WTC11 (cell line): Measurements from ENCODE around the gene MASP2.

Source experiments
- CREM ChIP-seq: sonication (generic); formaldehyde crosslinking; IDR thresholded peaks from 2 replicates; pipeline ENCODE4 v1.8.1; 2022; ENCODE audit warnings: mild to moderate bottlenecking, missing genetic modification reagents, moderate library complexity
- ETV6 ChIP-seq: sonication (generic); formaldehyde crosslinking; IDR thresholded peaks from 2 replicates; pipeline ENCODE4 v1.8.1; 2022; ENCODE audit warnings: mild to moderate bottlenecking, missing genetic modification reagents
- FOXK1 ChIP-seq: sonication (generic); formaldehyde crosslinking; IDR thresholded peaks from 2 replicates; pipeline ENCODE4 v1.8.0; 2022; ENCODE audit warnings: mild to moderate bottlenecking, moderate library complexity, missing genetic modification reagents
- GABPB1 ChIP-seq: sonication (generic); formaldehyde crosslinking; IDR thresholded peaks from 2 replicates; pipeline ENCODE4 v1.8.1; 2023; ENCODE audit warnings: mild to moderate bottlenecking, missing genetic modification reagents
- NFYB ChIP-seq: sonication (generic); formaldehyde crosslinking; conservative IDR thresholded peaks from 2 replicates; pipeline ENCODE4 v1.8.0; 2022; ENCODE audit warnings: low read depth, missing genetic modification reagents
- ZNF263 ChIP-seq: sonication (generic); formaldehyde crosslinking; IDR thresholded peaks from 2 replicates; pipeline ENCODE4 v1.8.1; 2022; ENCODE audit warnings: low read depth, mild to moderate bottlenecking, moderate library complexity, missing genetic modification reagents
- ZNF423 ChIP-seq: fragments of 250-450 bp; sonication (Bioruptor Pico); IDR thresholded peaks from 2 replicates; pipeline ENCODE4 v2.1.2; 2022; ENCODE audit warnings: mild to moderate bottlenecking, moderate library complexity
- TF ChIP-seq, protein P1 (sequence below): sonication (generic); formaldehyde crosslinking; IDR thresholded peaks from 2 replicates; pipeline ENCODE4 v1.8.0; 2022; ENCODE audit warnings: mild to moderate bottlenecking, missing genetic modification reagents
- TF ChIP-seq, protein P2 (sequence below): fragments of 200-600 bp; IDR thresholded peaks from 2 replicates; pipeline ENCODE4 v1.8.0; 2022; ENCODE audit warnings: antibody characterized with exemption
- TF ChIP-seq, protein P3 (sequence below): sonication (generic); formaldehyde crosslinking; IDR thresholded peaks from 2 replicates; pipeline ENCODE4 v1.8.0; 2022; ENCODE audit warnings: mild to moderate bottlenecking, missing genetic modification reagents
- TF ChIP-seq, protein P4 (sequence below): sonication (generic); formaldehyde crosslinking; IDR thresholded peaks from 2 replicates; pipeline ENCODE4 v1.8.1; 2022; ENCODE audit warnings: missing genetic modification reagents, borderline replicate concordance
- TF ChIP-seq, protein P5 (sequence below): sonication (generic); formaldehyde crosslinking; IDR thresholded peaks from 2 replicates; pipeline ENCODE4 v1.8.1; 2022; ENCODE audit warnings: low read depth, missing genetic modification reagents, borderline replicate concordance
- TF ChIP-seq, protein P6 (sequence below): sonication (generic); formaldehyde crosslinking; IDR thresholded peaks from 2 replicates; pipeline ENCODE4 v1.8.1; 2023; ENCODE audit warnings: mild to moderate bottlenecking, missing genetic modification reagents, moderate library complexity
- TF ChIP-seq, protein P7 (sequence below): sonication (generic); formaldehyde crosslinking; IDR thresholded peaks from 2 replicates; pipeline ENCODE4 v1.8.1; 2023; ENCODE audit warnings: mild to moderate bottlenecking, missing genetic modification reagents

DNA sequence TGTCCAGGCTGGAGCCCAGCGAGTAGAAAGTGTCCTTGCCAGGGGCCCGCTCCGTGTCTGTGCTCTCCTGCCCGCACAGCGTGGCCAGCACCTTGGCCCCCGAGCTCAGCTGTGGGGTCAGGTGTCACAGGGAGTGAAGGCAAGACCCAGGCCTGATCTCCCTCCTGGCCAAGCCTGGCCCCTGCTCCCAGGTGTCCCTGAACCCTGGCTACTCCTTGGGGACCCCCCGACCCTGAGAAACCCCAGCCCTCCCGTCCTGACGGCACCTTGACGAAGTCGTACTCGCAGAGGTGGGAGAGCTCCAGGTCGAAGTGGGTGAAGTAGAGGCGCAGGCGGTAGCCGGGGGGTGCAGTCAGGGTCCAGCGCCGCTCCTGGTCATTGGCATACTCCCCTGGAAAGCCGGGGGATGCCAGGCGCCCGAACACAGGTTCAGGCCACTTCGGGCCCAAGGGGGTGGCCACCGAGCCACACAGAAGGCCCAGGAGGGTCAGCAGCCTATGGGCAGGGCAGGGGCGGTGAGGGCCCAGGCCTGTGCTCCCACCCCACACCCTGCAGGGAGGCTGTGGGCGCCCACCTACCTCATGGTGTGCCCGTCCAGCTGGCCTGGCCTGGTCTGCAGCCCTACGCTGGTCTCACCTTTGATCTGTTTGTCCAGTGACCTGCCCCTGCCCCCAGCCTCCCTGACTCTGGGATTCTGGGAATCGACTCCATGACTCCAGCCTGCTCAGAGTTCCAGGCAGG is at the start of gene MASP2:
- TF ChIP-seq NFYB (CRISPR knock-in tag) (no peak), ZNF263 (CRISPR knock-in tag) (no peak), FOXK1 (no peak), ETV6 (CRISPR knock-in tag) (no peak), CREM (no peak), GABPB1 (CRISPR knock-in tag) (no peak), ZNF423 (CRISPR knock-in tag) (no peak)
- TF ChIP-seq, protein P1, sequence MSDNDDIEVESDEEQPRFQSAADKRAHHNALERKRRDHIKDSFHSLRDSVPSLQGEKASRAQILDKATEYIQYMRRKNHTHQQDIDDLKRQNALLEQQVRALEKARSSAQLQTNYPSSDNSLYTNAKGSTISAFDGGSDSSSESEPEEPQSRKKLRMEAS (CRISPR knock-in tag): no peak
- TF ChIP-seq, protein P2, sequence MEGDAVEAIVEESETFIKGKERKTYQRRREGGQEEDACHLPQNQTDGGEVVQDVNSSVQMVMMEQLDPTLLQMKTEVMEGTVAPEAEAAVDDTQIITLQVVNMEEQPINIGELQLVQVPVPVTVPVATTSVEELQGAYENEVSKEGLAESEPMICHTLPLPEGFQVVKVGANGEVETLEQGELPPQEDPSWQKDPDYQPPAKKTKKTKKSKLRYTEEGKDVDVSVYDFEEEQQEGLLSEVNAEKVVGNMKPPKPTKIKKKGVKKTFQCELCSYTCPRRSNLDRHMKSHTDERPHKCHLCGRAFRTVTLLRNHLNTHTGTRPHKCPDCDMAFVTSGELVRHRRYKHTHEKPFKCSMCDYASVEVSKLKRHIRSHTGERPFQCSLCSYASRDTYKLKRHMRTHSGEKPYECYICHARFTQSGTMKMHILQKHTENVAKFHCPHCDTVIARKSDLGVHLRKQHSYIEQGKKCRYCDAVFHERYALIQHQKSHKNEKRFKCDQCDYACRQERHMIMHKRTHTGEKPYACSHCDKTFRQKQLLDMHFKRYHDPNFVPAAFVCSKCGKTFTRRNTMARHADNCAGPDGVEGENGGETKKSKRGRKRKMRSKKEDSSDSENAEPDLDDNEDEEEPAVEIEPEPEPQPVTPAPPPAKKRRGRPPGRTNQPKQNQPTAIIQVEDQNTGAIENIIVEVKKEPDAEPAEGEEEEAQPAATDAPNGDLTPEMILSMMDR: no peak
- TF ChIP-seq, protein P3, sequence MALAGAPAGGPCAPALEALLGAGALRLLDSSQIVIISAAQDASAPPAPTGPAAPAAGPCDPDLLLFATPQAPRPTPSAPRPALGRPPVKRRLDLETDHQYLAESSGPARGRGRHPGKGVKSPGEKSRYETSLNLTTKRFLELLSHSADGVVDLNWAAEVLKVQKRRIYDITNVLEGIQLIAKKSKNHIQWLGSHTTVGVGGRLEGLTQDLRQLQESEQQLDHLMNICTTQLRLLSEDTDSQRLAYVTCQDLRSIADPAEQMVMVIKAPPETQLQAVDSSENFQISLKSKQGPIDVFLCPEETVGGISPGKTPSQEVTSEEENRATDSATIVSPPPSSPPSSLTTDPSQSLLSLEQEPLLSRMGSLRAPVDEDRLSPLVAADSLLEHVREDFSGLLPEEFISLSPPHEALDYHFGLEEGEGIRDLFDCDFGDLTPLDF (CRISPR knock-in tag): no peak
- TF ChIP-seq, protein P4, sequence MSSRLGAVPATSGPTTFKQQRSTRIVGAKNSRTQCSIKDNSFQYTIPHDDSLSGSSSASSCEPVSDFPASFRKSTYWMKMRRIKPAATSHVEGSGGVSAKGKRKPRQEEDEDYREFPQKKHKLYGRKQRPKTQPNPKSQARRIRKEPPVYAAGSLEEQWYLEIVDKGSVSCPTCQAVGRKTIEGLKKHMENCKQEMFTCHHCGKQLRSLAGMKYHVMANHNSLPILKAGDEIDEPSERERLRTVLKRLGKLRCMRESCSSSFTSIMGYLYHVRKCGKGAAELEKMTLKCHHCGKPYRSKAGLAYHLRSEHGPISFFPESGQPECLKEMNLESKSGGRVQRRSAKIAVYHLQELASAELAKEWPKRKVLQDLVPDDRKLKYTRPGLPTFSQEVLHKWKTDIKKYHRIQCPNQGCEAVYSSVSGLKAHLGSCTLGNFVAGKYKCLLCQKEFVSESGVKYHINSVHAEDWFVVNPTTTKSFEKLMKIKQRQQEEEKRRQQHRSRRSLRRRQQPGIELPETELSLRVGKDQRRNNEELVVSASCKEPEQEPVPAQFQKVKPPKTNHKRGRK (CRISPR knock-in tag): no peak
- TF ChIP-seq, protein P5, sequence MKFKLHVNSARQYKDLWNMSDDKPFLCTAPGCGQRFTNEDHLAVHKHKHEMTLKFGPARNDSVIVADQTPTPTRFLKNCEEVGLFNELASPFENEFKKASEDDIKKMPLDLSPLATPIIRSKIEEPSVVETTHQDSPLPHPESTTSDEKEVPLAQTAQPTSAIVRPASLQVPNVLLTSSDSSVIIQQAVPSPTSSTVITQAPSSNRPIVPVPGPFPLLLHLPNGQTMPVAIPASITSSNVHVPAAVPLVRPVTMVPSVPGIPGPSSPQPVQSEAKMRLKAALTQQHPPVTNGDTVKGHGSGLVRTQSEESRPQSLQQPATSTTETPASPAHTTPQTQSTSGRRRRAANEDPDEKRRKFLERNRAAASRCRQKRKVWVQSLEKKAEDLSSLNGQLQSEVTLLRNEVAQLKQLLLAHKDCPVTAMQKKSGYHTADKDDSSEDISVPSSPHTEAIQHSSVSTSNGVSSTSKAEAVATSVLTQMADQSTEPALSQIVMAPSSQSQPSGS: no peak
- TF ChIP-seq, protein P6, sequence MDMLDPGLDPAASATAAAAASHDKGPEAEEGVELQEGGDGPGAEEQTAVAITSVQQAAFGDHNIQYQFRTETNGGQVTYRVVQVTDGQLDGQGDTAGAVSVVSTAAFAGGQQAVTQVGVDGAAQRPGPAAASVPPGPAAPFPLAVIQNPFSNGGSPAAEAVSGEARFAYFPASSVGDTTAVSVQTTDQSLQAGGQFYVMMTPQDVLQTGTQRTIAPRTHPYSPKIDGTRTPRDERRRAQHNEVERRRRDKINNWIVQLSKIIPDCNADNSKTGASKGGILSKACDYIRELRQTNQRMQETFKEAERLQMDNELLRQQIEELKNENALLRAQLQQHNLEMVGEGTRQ (CRISPR knock-in tag): no peak
- TF ChIP-seq, protein P7, sequence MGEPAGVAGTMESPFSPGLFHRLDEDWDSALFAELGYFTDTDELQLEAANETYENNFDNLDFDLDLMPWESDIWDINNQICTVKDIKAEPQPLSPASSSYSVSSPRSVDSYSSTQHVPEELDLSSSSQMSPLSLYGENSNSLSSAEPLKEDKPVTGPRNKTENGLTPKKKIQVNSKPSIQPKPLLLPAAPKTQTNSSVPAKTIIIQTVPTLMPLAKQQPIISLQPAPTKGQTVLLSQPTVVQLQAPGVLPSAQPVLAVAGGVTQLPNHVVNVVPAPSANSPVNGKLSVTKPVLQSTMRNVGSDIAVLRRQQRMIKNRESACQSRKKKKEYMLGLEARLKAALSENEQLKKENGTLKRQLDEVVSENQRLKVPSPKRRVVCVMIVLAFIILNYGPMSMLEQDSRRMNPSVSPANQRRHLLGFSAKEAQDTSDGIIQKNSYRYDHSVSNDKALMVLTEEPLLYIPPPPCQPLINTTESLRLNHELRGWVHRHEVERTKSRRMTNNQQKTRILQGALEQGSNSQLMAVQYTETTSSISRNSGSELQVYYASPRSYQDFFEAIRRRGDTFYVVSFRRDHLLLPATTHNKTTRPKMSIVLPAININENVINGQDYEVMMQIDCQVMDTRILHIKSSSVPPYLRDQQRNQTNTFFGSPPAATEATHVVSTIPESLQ: no peak
